Bronchial epithelial cell (primary cell): ENCODE results near the gene NDST3. TPM values are rescaled to one million over a fixed set of nuclear protein-coding genes. Genes with fewer than 3 reads are reported as not detected.

Experiments
- DNase-seq: peaks from one replicate; pipeline ENCODE4 v3.0.0-alpha.2; 2010; ENCODE audit warnings: low read depth
- FAIRE-seq: peaks from 2 replicates; lab custom pipeline; 2011; peaks lifted over from hg19 to GRCh38; lab: Jason Lieb, UNC
- H3K27me3 ChIP-seq: 2 replicates; pipeline ENCODE4 v1.5.1; 2011; ENCODE audit warnings: low read length; ENCODE audit not compliant: control insufficient read depth, insufficient read depth
- H3K36me3 ChIP-seq: 2 replicates; pipeline ENCODE4 v1.5.1; 2011; ENCODE audit warnings: low read length; ENCODE audit not compliant: control insufficient read depth, insufficient read depth
- H3K4me3 ChIP-seq: 2 replicates; pipeline ENCODE4 v1.5.1; 2011; ENCODE audit warnings: mild to moderate bottlenecking, low read depth, low read length, control low read depth
- CTCF ChIP-seq: IDR thresholded peaks from 2 replicates; pipeline ENCODE4 v1.5.1; 2011; ENCODE audit warnings: mild to moderate bottlenecking, moderate library complexity, low read length, control low read depth, inconsistent platforms; ENCODE audit not compliant: insufficient read depth, severe bottlenecking
- total RNA-seq: library from RNA; depleted of rRNA; stranded (reverse); fragments of >200 nt; gene quantifications from 2 replicates; pipeline ENCODE4 v1.2.1, GENCODE V29; 2014

Gene NDST3
- total RNA-seq, result not detected in 2 replicates

- Histone ChIP-seq H3K27me3 (no peaks in the 10 kb centered on the region), H3K36me3 (no peaks in the 10 kb centered on the region), H3K4me3 (peak within 1 kb of the TSS; percentile 32)
- no peak for FAIRE-seq
- peak; percentile 53 for DNase-seq
- TF ChIP-seq CTCF, result peak; percentile 61
Observed at GRCh38 chr4:118034053-118034785, at the start of gene NDST3. Gene NDST3, plus strand, starts transcription at chr4:118034486. Its CDS starts 19,425 bp downstream, at chr4:118053911.

- no peak for DNase-seq
- H3K36me3 ChIP-seq, result no peaks in the 10 kb centered on the region
- H3K27me3 ChIP-seq, result no peaks in the 10 kb centered on the region
- H3K4me3 ChIP-seq, result no peak overlapping the region
- no peak for TF ChIP-seq CTCF
- FAIRE-seq, result no peak
Observed at GRCh38 chr4:117986321-117986720, 48.0 kb upstream of the NDST3 start.

- DNase-seq (no peak), FAIRE-seq (no peak)
- no peak overlapping the region for H3K4me3 ChIP-seq
- H3K27me3 ChIP-seq, result no peaks in the 10 kb centered on the region
- no peaks in the 10 kb centered on the region for H3K36me3 ChIP-seq
- TF ChIP-seq CTCF, result no peak
Observed at GRCh38 chr4:117987464-117987863, 46.8 kb upstream of the NDST3 start.

GRCh38 chr4:117996891-117997290, 37.4 kb upstream of the NDST3 start:
- H3K36me3 ChIP-seq, result no peaks in the 10 kb centered on the region
- no peaks in the 10 kb centered on the region for H3K27me3 ChIP-seq
- no peak for TF ChIP-seq CTCF
- no peak overlapping the region for H3K4me3 ChIP-seq
- DNase-seq, result no peak
- no peak for FAIRE-seq

GRCh38 chr4:118004088-118004487, 30.2 kb upstream of the NDST3 start:
- FAIRE-seq, result no peak

More at GRCh38 chr4:118004088-118004487, 30.2 kb upstream of the NDST3 start:
- Histone ChIP-seq H3K27me3 (no peaks in the 10 kb centered on the region), H3K36me3 (no peaks in the 10 kb centered on the region), H3K4me3 (no peak overlapping the region)
- no peak for DNase-seq
- TF ChIP-seq CTCF, result no peak
